ENCODE results near the gene TOPORS.
A peak's percentile ranks its signal among the peaks of the same experiment; 100 is the strongest.
"Not testable (repeated sequence)": the region's sequence is repeated elsewhere in the genome, so short reads cannot be mapped to it uniquely, and the experiment has no call there.

TOPORS gene

DNA sequence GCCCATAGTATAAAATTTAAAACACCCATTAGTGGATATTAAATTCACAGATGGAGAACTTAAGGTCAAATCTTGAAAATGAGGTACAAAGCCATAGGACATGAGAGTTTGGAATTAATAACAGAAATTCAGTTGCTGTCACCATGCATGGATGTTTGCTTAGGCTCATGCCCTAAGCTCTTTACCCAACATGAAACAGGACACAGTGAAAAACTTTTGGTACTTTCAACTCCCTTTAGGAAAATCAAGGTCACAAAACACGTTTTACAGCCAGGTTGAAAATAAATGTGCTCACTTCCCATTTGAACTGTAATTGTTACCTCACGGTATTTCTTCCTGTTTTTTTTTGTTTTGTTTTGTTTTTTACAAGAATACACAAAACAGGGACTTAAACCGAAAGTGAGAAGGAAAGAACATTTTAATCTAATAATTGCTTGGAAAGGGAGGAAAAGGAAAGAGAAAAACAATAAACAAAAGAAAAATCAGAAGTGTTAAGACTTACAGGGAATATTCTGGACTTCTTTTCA, 6.1 kb upstream of the TOPORS start:
- no peak for DNase-seq

- no peak for DNase-seq
Observed at GRCh38 chr9:32554591-32554990, 2.2 kb upstream of the TOPORS start.

DNA sequence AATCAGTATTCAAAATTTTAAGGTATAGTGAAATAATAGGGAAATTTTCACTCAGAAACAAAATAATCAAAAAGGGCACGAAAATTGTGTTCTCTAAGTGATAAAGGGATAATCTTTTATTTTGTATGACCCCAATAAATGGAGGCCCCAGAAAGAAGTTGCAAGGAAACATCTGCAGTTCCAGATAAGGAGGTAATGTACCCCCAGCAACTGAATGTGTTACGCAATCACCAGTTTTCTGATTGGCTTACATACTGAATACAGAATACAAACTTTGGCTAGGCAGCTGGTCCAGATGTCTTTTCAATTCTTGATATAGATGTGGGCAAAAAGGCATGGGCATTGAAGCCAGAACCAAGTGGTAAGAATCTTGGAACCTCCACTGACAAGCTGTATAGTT, 1.7 kb upstream of the TOPORS start:
- no peak for DNase-seq

- DNase-seq: peak; percentile 44 to 47
Observed at GRCh38 chr9:32551276-32552051, 922 bp downstream of the TOPORS start.

DNA sequence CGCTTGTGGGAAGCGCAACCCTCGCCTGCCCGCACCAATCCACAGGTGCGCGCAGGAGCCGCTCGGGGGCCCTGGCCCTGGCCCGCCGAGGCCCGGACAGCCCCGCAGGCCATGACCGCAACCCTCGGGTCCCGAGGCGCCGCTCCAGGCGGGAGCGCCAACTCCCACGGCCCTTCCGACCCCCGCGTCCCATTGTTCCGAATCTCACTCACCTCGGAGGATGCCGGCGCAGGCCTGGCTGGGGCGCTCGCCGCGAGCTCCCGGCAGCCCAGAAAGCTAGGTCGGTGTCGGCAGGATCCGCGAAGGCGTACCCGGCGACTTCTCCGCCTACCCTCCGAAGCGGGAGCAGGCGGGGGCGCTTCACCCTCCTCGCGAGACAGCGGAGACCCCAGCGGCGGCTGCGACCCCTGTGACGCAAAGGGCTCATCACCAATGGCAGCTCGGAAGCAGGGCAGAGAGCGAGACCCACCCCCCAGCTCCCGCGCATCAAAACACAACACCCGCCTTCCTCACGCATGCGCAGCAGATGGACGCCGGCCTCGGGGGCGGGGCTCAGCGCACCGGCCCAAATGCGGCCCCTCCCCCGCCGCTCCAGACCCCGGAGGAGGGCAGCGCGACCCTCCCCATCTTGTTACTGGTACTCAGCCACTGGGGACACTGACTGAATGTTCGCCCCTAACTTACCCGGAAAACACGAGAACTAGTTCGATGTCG, 1.7 kb downstream of the TOPORS start:
- DNase-seq: peak; percentile 93 to 95

DNA sequence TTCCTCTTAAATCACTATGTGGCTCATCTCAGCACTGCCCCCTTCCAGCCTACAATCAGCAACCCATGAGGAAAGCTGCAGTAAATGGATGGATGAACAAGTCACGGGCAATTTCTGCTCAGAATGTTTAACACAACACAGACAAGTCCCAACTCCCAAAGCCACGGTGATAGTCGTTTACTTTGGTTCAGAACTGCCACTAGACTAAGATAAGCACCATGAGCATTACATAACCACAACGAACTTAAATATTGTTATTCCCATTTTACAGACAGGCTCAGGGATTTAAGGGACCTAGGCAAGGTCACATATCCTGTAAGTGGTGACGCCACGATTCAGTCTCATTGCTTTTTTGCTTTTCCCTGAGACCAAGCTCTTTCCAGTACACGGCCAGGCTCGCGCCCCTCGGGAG, 2.2 kb downstream of the TOPORS start:
- no peak for DNase-seq

DNA sequence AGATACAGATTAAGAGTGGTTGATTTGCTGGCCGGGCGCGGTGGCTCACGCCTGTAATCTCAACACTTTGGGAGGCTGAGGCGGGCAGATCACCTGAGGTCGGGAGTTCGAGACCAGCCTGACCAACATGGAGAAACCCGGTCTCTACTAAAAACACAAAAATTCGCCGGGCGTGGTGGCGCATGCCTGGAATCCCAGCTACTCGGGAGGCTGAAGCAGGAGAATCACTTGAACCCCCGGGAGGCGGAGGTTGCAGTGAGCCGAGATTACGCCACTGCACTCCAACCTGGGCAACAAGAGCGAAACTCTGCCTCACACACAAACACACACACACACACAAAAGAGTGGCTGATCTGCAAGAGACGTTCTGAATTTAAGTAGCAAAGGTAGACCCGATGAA, 4.2 kb downstream of the TOPORS start:
- not testable (repeated sequence) for DNase-seq

GRCh38 chr9:32545884-32546283, 6.5 kb downstream of the TOPORS start:
- DNase-seq: no peak

DNA sequence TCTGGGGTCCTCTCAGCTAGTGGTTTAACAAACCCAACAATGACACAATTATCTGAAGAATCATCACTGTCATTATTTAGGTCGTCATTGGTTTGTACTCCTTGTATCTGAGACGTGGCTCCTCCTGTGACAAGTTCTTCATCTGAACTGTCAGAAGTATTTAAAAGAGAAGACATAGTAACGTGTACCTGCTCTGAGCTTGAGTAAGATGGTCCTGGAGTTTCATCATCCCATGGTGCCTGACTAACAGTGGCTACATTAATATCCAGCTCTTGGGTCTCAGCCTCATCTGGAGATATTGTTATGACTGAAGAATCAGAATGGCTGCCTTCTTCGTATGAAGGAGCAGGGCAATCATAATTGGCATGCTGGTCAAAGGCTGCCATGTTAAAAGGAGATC, 9.3 kb downstream of the TOPORS start:
- no peak for DNase-seq

DNA sequence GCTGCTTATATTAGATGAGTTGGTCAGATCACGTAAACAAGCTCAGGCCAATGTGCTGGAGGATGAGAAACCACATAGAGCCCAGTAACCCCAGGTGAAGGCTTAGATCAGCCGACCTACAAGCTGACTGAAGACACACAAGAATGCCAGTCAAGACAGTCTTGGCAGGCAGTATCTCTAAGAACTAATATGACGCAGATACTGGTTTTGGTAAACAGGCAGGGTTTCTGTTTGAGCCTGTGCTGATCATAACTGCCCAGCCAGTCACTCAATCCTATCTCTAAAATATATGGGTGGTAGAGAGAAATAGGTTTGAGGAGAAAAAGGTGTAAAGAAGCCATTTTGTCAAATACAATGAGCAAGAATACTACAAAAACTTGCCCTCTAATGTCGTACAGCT, 18.6 kb downstream of the TOPORS start:
- no peak for DNase-seq

- DNase-seq: no peak
Observed at GRCh38 chr9:32533336-32533735, 19.1 kb downstream of the TOPORS start.

GRCh38 chr9:32526707-32527048, 25.7 kb downstream of the TOPORS start:
- no peak for DNase-seq

DNA sequence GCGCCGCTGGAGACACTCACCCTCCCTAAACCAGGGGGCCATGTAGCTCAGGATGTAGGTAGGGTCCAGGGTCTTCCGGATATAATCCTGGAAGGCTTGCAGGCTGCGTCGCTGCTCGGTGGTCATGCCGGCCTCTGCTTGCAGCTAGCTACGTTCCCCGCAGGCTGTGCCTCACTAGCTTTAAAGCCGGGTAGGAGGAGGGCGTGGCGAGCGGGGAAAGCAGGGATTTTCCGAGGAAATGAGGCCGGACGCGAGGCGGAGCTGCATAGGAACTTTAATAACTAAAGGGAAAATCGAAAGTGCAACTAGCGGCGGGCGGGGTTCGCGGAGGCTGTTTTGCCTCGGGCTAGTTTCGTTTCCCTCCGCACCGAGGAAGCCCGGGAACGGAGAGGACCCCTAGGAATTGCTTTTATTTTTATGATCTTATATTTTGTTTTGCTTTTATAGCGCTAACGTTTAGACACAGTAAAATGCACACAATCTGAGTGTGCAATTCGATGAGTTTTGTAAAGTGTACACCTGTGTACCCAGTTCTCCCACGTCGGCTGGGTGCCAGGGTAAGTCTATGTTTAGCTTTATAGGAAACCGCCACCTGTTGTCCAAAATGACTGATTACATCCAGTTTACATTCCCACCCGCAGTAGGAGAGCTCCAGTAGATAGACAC, 26.2 kb downstream of the TOPORS start, which contains the start of gene RIGI:
Gene RIGI, minus strand, starts transcription at position 156 of the 666 bp plus-strand sequence. Its CDS starts 30 bp downstream, at position 126.
- DNase-seq: peak; percentile 81 to 82

- DNase-seq: no peak
Observed at GRCh38 chr9:32525709-32526030, 26.7 kb downstream of the TOPORS start.

GRCh38 chr9:32524892-32525708, 27.3 kb downstream of the TOPORS start:
- peak; percentile 7 to 12 for DNase-seq

DNA sequence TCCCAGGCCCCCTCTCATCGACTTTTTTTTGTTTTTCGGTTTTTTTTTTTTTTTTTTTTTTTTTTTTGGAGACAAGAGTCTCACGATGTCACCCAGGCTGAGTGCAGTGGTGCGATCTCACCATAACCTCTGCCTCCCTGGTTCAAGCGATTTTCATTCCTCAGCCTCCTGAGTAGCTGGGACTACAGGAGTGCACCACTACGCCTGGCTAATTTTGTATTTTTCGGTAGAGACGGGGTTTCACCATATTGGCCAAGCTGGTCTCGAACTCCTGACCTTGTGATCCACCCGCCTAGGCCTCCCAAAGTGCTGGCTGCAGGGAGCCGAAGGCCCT, 27.9 kb downstream of the TOPORS start:
- DNase-seq: not testable (repeated sequence)

DNA sequence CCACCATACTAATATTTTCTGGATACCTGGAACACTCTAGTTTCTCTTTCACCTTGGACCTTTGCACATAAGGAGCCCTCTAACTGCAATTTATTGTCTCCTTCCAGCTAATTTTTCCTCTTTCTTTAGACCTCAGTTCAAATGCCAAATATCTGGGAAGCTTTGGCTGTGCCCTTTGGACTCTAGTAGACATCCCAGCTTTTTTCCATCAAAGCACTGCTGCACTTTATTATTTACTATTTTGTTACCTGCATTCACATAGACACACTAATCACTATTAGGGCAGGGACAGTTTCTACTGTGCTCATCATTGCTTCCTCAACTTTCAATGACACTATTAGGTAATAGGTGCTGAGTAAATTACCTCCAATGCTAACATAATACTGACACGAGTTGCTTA, 28.5 kb downstream of the TOPORS start:
- no peak for DNase-seq

DNA sequence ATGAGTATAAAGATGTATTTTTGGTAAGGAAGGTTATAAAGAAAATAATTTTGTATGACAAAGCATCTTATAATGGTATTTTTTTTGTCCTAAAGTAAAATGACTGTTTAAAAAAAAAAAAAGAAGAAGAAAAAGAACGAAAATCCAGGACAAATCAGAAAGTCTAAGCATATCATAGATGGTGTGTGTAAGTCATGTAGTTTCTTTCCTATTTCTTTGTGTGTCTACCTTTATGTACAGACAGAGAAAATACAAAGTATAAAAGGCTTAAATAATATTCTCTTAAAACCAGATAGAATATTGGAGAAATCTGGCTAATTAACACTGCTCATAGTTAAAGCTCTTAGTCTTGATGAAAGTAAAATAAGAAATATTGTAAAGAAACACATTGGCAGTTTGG, 34.1 kb downstream of the TOPORS start:
- no peak for DNase-seq

DNA sequence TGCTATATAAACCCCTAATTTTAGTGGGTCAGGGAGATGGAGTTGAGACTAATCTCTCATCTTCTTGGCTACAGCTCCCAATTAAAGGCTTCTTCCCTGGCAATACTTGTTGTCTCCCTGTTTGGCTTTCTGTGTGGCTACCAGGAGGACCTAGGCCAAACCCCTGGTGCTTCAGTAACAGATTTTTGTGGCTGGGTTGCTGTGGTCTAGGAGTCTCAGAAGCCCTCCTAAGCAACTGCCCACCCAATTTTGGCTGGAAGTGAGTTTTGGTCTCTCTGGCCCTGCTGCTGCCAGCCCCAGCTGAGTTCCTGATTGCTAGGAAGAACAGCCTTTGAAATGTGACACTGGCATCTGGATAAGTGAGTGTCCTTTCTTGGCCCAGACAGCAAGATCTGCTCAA, 36.1 kb downstream of the TOPORS start:
- no peak for DNase-seq

DNA sequence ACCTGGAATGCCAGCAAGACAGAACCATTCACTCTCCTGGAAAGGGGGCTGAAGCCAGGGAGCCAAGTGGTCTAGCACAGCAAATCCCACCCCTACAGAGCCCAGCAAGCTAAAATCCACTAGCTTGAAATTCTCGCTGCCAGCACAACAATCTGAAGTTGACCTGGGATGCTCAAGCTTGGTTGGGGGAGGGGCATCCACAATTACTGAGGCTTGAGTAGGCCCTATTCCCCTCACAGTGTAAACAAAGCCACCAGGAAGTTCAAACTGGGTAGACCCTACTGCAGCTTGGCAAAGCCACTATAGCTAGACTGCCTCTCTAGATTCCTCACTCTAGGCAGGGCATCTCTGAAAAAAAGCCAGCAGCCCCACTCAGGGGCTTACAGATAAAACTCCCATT, 43.7 kb downstream of the TOPORS start:
- DNase-seq: no peak

DNA sequence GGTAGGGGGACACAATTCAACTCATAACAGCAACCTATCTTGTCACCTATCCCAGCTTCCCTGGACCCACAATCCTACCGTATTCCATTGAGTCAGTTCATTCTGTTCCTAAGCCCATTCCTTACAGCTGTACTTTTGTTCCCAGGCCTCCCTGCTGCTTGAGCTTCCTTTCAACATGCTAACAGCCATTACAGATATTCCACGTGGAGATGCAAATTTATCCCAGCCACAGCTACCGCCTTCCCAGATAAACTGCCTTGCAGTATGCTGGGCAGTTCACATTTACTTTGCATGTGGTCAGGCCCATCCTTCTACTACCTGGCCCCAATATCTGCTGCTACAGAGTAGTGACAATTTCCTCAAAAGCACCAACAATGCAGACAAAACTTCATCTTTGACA, 49.4 kb downstream of the TOPORS start:
- DNase-seq: no peak

GRCh38 chr9:32502464-32502863, 49.9 kb downstream of the TOPORS start:
- DNase-seq: no peak

DNA sequence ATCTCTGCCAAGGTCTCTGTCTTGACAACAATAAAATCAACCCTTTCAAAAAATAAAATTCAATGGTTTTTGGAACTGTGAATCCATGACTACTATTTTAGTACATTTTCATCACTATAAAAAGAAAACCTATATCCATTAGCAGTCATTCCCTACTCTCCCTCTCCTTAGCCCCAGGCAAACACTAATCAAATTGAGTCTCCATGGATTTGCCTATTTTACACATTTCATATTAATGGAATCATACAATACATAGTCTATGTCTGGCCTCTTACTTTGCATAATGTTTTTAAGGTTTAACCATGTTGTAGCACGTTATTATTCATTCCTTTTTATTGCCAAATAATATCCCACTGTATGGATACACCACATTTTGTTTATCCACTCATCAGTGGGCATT, 50.5 kb downstream of the TOPORS start:
- DNase-seq: no peak
